Activated CD8-positive, alpha-beta T cell treated with anti-CD3 and anti-CD28 coated beads for 36 hours (primary cell): ENCODE data around the gene APOBEC3B. TPM values are rescaled to one million over a fixed set of nuclear protein-coding genes. Genes with fewer than 3 reads are reported as not detected.

Source experiments
- ATAC-seq: fragments of 200-7000 bp; cut with Tn5 transposase; one replicate; pipeline ENCODE4 v1.10.0; 2021; ENCODE audit warnings: mild to moderate bottlenecking, moderate library complexity
- CTCF ChIA-PET: fragments of 350-600 bp; sonication (Branson Sonifier 250); formaldehyde crosslinking; loops from one replicate; lab custom pipeline; 2021; ENCODE audit warnings: antibody characterized with exemption; lab: Charles Lee
- POLR2A ChIA-PET: fragments of 350-600 bp; sonication (Branson Sonifier 250); formaldehyde crosslinking; loops from one replicate; lab custom pipeline; 2021; ENCODE audit warnings: antibody characterized with exemption; lab: Charles Lee
- DNase-seq: peaks from one replicate; pipeline ENCODE4 v3.0.0-alpha.2; 2020
- H3K27ac Mint-ChIP-seq: one replicate; pipeline ENCODE4 v1.8.0; 2021; ENCODE audit warnings: mild to moderate bottlenecking, mixed read lengths
- H3K27me3 Mint-ChIP-seq: one replicate; pipeline ENCODE4 v1.8.0; 2021; ENCODE audit warnings: mixed read lengths
- H3K36me3 Mint-ChIP-seq: one replicate; pipeline ENCODE4 v1.8.0; 2021; ENCODE audit warnings: low read depth, mixed read lengths
- H3K4me1 Mint-ChIP-seq: one replicate; pipeline ENCODE4 v1.8.0; 2021; ENCODE audit warnings: low read depth, mixed read lengths
- H3K4me3 Mint-ChIP-seq: one replicate; pipeline ENCODE4 v1.8.0; 2021; ENCODE audit warnings: mild to moderate bottlenecking, moderate library complexity, mixed read lengths
- H3K9me3 Mint-ChIP-seq: one replicate; pipeline ENCODE4 v1.8.0; 2021; ENCODE audit warnings: mixed read lengths
- intact Hi-C: fragments of 100-400 bp; cut with micrococcal nuclease; formaldehyde crosslinking; loops from one replicate; pipeline ENCODE4 v1.10.0; 2022
- total RNA-seq, 2 experiments: library from RNA; stranded (reverse); gene quantifications; one replicate each; pipeline ENCODE4 v1.2.3, GENCODE V29; 2021
- TF ChIP-seq, protein P1 (sequence below): fragments of 200-600 bp; IDR thresholded peaks from one replicate; pipeline ENCODE4 v1.8.0; 2022; ENCODE audit warnings: antibody characterized with exemption, mild to moderate bottlenecking

The APOBEC3B gene
- total RNA-seq, 2 experiments from 2014 or later = 5.0 to 5.1 TPM

DNA sequence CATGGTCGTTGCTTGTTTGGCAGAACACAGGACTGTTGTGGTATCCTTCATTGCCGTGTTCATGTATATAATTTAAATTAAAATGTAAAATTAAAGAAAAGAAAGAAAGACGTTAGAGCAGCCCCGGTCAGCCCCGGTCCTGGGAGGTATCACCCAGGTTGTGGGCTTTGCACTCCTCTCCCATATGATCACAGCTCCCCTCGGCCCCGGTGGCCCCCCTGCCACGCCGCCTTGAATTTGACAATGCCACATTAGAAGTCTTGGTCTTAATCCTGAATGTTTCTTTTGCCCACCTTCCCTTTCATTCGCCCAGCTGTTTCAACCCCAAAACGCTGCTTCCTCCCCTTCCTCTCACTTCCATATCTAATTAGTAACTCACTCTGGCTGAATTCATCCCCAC is 13.3 kb upstream of the APOBEC3B start:
- no peak for ATAC-seq
- intact Hi-C loops = no loop called here
- no peak for DNase-seq
- CTCF ChIA-PET = interaction anchor here (1.6 kb wide), 1 partner anchor 34 kb away, joined by 5 read pairs; no protein-coding TSS in a partner anchor
- Mint-ChIP-seq H3K9me3 (no peaks in the 10 kb centered on the region), H3K4me3 (no peak overlapping the region), H3K27me3 (peaks cover 21% of the 10 kb centered on the region), H3K36me3 (no peaks in the 10 kb centered on the region), H3K4me1 (peaks cover 4% of the 10 kb centered on the region), H3K27ac (no peak overlapping the region)
- POLR2A ChIA-PET = no interaction called here
- TF ChIP-seq, protein P1, sequence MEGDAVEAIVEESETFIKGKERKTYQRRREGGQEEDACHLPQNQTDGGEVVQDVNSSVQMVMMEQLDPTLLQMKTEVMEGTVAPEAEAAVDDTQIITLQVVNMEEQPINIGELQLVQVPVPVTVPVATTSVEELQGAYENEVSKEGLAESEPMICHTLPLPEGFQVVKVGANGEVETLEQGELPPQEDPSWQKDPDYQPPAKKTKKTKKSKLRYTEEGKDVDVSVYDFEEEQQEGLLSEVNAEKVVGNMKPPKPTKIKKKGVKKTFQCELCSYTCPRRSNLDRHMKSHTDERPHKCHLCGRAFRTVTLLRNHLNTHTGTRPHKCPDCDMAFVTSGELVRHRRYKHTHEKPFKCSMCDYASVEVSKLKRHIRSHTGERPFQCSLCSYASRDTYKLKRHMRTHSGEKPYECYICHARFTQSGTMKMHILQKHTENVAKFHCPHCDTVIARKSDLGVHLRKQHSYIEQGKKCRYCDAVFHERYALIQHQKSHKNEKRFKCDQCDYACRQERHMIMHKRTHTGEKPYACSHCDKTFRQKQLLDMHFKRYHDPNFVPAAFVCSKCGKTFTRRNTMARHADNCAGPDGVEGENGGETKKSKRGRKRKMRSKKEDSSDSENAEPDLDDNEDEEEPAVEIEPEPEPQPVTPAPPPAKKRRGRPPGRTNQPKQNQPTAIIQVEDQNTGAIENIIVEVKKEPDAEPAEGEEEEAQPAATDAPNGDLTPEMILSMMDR = no peak

DNA sequence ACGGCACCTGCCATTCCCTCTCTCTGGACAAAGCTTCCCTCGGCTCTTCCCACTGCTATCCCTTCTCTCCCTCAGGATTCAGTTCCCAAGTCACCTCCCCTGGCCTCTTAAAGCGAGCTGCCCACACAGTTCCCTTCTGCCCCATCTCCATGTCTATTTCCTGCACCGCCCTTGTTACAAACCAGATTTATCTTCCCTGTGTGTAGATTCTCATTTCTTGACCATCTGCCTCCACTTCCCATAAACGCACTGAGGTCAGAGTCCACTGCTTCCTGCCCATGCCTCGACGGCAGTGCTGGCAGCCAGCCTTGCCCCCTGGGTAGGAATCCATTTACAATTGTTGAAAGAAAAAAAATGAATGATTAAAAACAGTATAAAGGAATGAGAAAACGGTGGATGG is 11.6 kb upstream of the APOBEC3B start:
- Mint-ChIP-seq H3K27me3 (peaks cover 21% of the 10 kb centered on the region), H3K36me3 (no peaks in the 10 kb centered on the region), H3K4me3 (no peak overlapping the region), H3K27ac (no peak overlapping the region), H3K4me1 (peaks cover 1% of the 10 kb centered on the region), H3K9me3 (no peaks in the 10 kb centered on the region)
- intact Hi-C loops = no loop called here
- TF ChIP-seq, protein P1 = no peak
- ATAC-seq = no peak
- ChIA-PET CTCF (interaction anchor here (1.2 to 6.3 kb wide), 3 partner anchors 11 to 101 kb away, joined by 3 to 36 read pairs (median 6); partner anchors contain the start of gene APOBEC3B), POLR2A (interaction anchor here (0.9 kb wide), 1 partner anchor 10 kb away, joined by 3 read pairs; no protein-coding TSS in a partner anchor)
- no peak for DNase-seq

DNA sequence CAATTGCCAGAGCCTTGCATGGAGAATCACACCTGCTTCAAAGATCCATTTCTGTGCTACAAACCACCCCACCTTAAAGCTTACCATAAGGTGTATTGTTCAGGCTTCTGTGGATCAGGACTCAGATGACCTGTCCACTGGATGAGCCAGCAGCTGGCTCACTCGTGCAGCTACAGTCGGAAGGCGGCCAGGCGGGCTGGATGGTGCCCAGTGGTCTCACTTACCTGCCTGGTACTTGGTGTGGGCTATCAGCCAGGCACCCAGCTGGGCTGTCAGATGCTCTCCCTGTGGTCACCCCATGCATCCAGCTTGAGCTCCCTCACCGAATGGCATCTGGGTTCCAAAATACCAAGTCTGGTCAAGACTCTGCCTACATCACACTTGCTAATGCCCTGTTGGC is 10.9 kb upstream of the APOBEC3B start:
- no peak for DNase-seq
- H3K4me3 Mint-ChIP-seq = no peak overlapping the region
- POLR2A ChIA-PET = interaction anchor here (0.7 to 0.9 kb wide), 3 partner anchors 10 to 30 kb away, joined by 3 read pairs; no protein-coding TSS in a partner anchor
- peaks cover 22% of the 10 kb centered on the region for H3K27me3 Mint-ChIP-seq
- peaks cover 1% of the 10 kb centered on the region for H3K4me1 Mint-ChIP-seq
- CTCF ChIA-PET = interaction anchor here (1.1 to 6.3 kb wide), 4 partner anchors 11 to 101 kb away, joined by 3 to 36 read pairs (median 4); partner anchors contain the start of gene APOBEC3B
- no peaks in the 10 kb centered on the region for H3K36me3 Mint-ChIP-seq
- intact Hi-C loops = no loop called here
- no peak for ATAC-seq
- H3K9me3 Mint-ChIP-seq = peaks cover 1% of the 10 kb centered on the region
- TF ChIP-seq, protein P1 = no peak
- H3K27ac Mint-ChIP-seq = no peak overlapping the region

GRCh38 chr22:38971791-38972190 is 10.4 kb upstream of the APOBEC3B start:
- ChIA-PET POLR2A (interaction anchor here (0.7 to 0.9 kb wide), 2 partner anchors 12 to 30 kb away, joined by 3 read pairs; no protein-coding TSS in a partner anchor), CTCF (interaction anchor here (1.1 to 6.3 kb wide), 3 partner anchors 32 to 102 kb away, joined by 3 to 36 read pairs (median 6); no protein-coding TSS in a partner anchor)
- DNase-seq (no peak), ATAC-seq (no peak)
- no peaks in the 10 kb centered on the region for H3K36me3 Mint-ChIP-seq
- intact Hi-C loops = no loop called here
- H3K4me3 Mint-ChIP-seq = no peak overlapping the region
- TF ChIP-seq, protein P1 = no peak
- H3K27ac Mint-ChIP-seq = no peak overlapping the region
- peaks cover 1% of the 10 kb centered on the region for H3K4me1 Mint-ChIP-seq
- peaks cover 18% of the 10 kb centered on the region for H3K27me3 Mint-ChIP-seq
- peaks cover 1% of the 10 kb centered on the region for H3K9me3 Mint-ChIP-seq

GRCh38 chr22:38972558-38972957 is 9.6 kb upstream of the APOBEC3B start:
- intact Hi-C loops = no loop called here
- TF ChIP-seq, protein P1 = no peak
- Mint-ChIP-seq H3K27ac (no peak overlapping the region), H3K9me3 (peaks cover 6% of the 10 kb centered on the region), H3K4me3 (no peak overlapping the region), H3K36me3 (no peaks in the 10 kb centered on the region), H3K27me3 (peaks cover 17% of the 10 kb centered on the region), H3K4me1 (peaks cover 3% of the 10 kb centered on the region)
- ChIA-PET CTCF (interaction anchor here (1.9 to 6.3 kb wide), 3 partner anchors 10 to 103 kb away, joined by 10 to 36 read pairs (median 16); partner anchors contain the start of gene APOBEC3B), POLR2A (no interaction called here)
- DNase-seq = no peak
- ATAC-seq = no peak
